HCT116 (cell line): ENCODE results near the gene ITPKA. TPM values are rescaled to one million over a fixed set of nuclear protein-coding genes. Genes with fewer than 3 reads are reported as not detected.

Experiments used
- ATAC-seq: fragments of 200-7000 bp; cut with Tn5 transposase; 2 replicates; pipeline ENCODE4 v1.9.1; 2020; ENCODE audit warnings: mild to moderate bottlenecking, moderate library complexity
- BruUV-seq: library from RNA; stranded (reverse); fragments of 400-500 nt; replicated peaks from 2 replicates; lab custom pipeline; 2021; lab: Mats Ljungman, UMichigan
- CTCF ChIA-PET: fragments of 300-600 bp; sonication (Branson Sonifier 250); formaldehyde crosslinking; loops from one replicate; lab custom pipeline; 2021; ENCODE audit warnings: antibody characterized with exemption; lab: Charles Lee
- POLR2A ChIA-PET: fragments of 300-600, 350-600 bp; sonication (Branson Sonifier 250); formaldehyde crosslinking; loops from one replicate; lab custom pipeline; 2021; ENCODE audit warnings: antibody characterized with exemption; lab: Charles Lee
- RAD21 ChIA-PET, 2 experiments: fragments of 300-600 bp; sonication (Branson Sonifier 250); formaldehyde crosslinking; loops; one replicate each; lab custom pipeline; 2023; ENCODE audit warnings: low total read pairs in 2 of 2; ENCODE audit not compliant: uncharacterized antibody in 2 of 2, unreplicated experiment in 2 of 2, low non-redundant PET in 1 of 2; lab: Charles Lee
- DNase-seq: peaks from one replicate; pipeline ENCODE4 v3.0.0-alpha.2; 2010; ENCODE audit warnings: low read depth, low spot score
- H2AFZ ChIP-seq: fragments of 200-600 bp; shearing (Covaris generic), sonication (generic); 2 replicates; pipeline ENCODE4 v1.6.1; 2017; ENCODE audit warnings: low read depth, mixed run types, mixed read lengths, antibody characterized with exemption, low read length; ENCODE audit not compliant: poor library complexity, severe bottlenecking
- H3K27ac ChIP-seq: 2 replicates; pipeline ENCODE4 v1.5.1; 2012; ENCODE audit warnings: low read depth, low read length
- H3K27me3 ChIP-seq: fragments of 200-600 bp; sonication (generic); 2 replicates; pipeline ENCODE4 v1.6.1; 2016; ENCODE audit warnings: mixed run types, low read length, mixed read lengths; ENCODE audit not compliant: insufficient read depth
- H3K36me3 ChIP-seq, 2 experiments: fragments of 200-500 bp in 1 of 2; fragments of 200-600 bp in 1 of 2; sonication (Bioruptor generic) in 1 of 2; sonication (generic) in 1 of 2; 2 replicates each; pipeline versions ENCODE4 v1.5.1 to v1.6.1; 2014 to 2016; ENCODE audit warnings: low read length in 2 of 2, inconsistent platforms in 1 of 2, mixed read lengths in 1 of 2, mixed run types in 1 of 2; ENCODE audit not compliant: insufficient read depth in 2 of 2, control insufficient read depth in 1 of 2
- H3K4me1 ChIP-seq, 2 experiments: fragments of 200-600 bp in 1 of 2; sonication (generic) in 1 of 2; 2 replicates each; pipeline versions ENCODE4 v1.5.1 to v1.6.1; 2012 to 2017; ENCODE audit warnings: low read length in 2 of 2, inconsistent platforms in 1 of 2, mild to moderate bottlenecking in 1 of 2, mixed read lengths in 1 of 2, mixed run types in 1 of 2, moderate library complexity in 1 of 2; ENCODE audit not compliant: insufficient read depth in 2 of 2, control insufficient read depth in 1 of 2
- H3K4me2 ChIP-seq: fragments of 200-600 bp; sonication (generic); 2 replicates; pipeline ENCODE4 v1.6.1; 2017; ENCODE audit warnings: mixed run types, low read length, mixed read lengths
- H3K4me3 ChIP-seq, 2 experiments: fragments of 200-600 bp in 1 of 2; sonication (generic) in 1 of 2; replicated peaks in 1 of 2; 2 replicates each; pipeline ENCODE4 v1.5.1; 2011 to 2016; ENCODE audit warnings: low read length in 2 of 2, control low read depth in 1 of 2, low read depth in 1 of 2, mild to moderate bottlenecking in 1 of 2, mixed read lengths in 1 of 2, mixed run types in 1 of 2
- H3K79me2 ChIP-seq: fragments of 200-600 bp; sonication (generic); 2 replicates; pipeline ENCODE4 v1.6.1; 2017; ENCODE audit warnings: mild to moderate bottlenecking, mixed run types, low read length, moderate library complexity, mixed read lengths; ENCODE audit not compliant: insufficient read depth
- H3K9ac ChIP-seq: fragments of 200-600 bp; sonication (generic); 2 replicates; pipeline ENCODE4 v1.6.1; 2016; ENCODE audit warnings: low read length, mixed read lengths
- H3K9me2 ChIP-seq: fragments of 200-600 bp; sonication (generic), shearing (Covaris generic); 2 replicates; pipeline ENCODE4 v1.6.1; 2017; ENCODE audit warnings: mixed run types, mild to moderate bottlenecking, moderate library complexity; ENCODE audit not compliant: insufficient read depth
- H3K9me3 ChIP-seq, 2 experiments: fragments of 200-500 bp in 1 of 2; fragments of 200-600 bp in 1 of 2; sonication (Bioruptor generic) in 1 of 2; sonication (generic) in 1 of 2; 2 replicates each; pipeline ENCODE4 v1.6.1; 2014 to 2017; ENCODE audit warnings: low read length in 2 of 2, mixed read lengths in 2 of 2, inconsistent platforms in 1 of 2, low read depth in 1 of 2, mild to moderate bottlenecking in 1 of 2, mixed run types in 1 of 2, moderate library complexity in 1 of 2; ENCODE audit not compliant: control insufficient read depth in 1 of 2, insufficient read depth in 1 of 2
- H4K20me1 ChIP-seq: fragments of 200-600 bp; sonication (generic), shearing (Covaris generic); 2 replicates; pipeline ENCODE4 v1.6.1; 2017; ENCODE audit warnings: mixed run types, mild to moderate bottlenecking, moderate library complexity; ENCODE audit not compliant: insufficient read depth
- JUND ChIP-seq: IDR thresholded peaks from 2 replicates; pipeline ENCODE4 v1.6.1; 2012
- MAX ChIP-seq: IDR thresholded peaks from 2 replicates; pipeline ENCODE4 v1.6.1; 2012
- POLR2A ChIP-seq: IDR thresholded peaks from 2 replicates; pipeline ENCODE4 v1.7.0; 2011; ENCODE audit warnings: borderline replicate concordance; ENCODE audit not compliant: insufficient read depth, insufficient read length; ENCODE audit errors: extremely low read depth
- RAD21 ChIP-seq: IDR thresholded peaks from 2 replicates; pipeline ENCODE4 v1.6.1; 2012; ENCODE audit warnings: low read depth, mild to moderate bottlenecking
- REST ChIP-seq: IDR thresholded peaks from 2 replicates; pipeline ENCODE4 v1.6.1; 2012; ENCODE audit warnings: low read depth
- intact Hi-C: fragments of 100-400 bp; cut with micrococcal nuclease; formaldehyde crosslinking; loops from 2 replicates; pipeline ENCODE4 v1.10.0; 2022
- total RNA-seq: library from RNA; stranded (reverse); gene quantifications from one replicate; pipeline ENCODE4 v1.2.1, GENCODE V29; 2021; ENCODE audit not compliant: unreplicated experiment

ITPKA gene
- total RNA-seq, 1 experiment from 2014 or later = 10.8 TPM

- Histone ChIP-seq H3K9ac (peak overlapping the region; percentile 38; the same call in 1 of the 2 replicates), H3K9me2 (no peaks in the 10 kb centered on the region)
- CTCF ChIA-PET = no interaction called here
- TF ChIP-seq REST (no peak), RAD21 (no peak), POLR2A (no peak), JUND (no peak), MAX (peak; percentile 80)
- TF ChIP-seq, all 23 proteins: peak for 1
- BruUV-seq = no TSS peak
- H3K4me2 ChIP-seq = peak overlapping the region; percentile 91
- no peaks in the 10 kb centered on the region for H4K20me1 ChIP-seq
- ATAC-seq (peak; percentile 29), DNase-seq (no peak)
- H2AFZ ChIP-seq = no peak overlapping the region
- H3K27ac ChIP-seq = no peak overlapping the region; the same call in 1 of the 2 replicates
- POLR2A ChIA-PET = no interaction called here
- H3K9me3 ChIP-seq = no peaks in the 10 kb centered on the region
- no peaks in the 10 kb centered on the region for H3K79me2 ChIP-seq
- intact Hi-C loops = no loop called here
- no peaks in the 10 kb centered on the region for H3K36me3 ChIP-seq
- H3K4me1 ChIP-seq = peaks cover 37 to 52% of the 10 kb centered on the region in 2 experiments
- H3K4me3 ChIP-seq = peak overlapping the region; percentile 38 to 63
- RAD21 ChIA-PET = interaction anchor here in 1 of 2 experiments (0.6 kb wide), 1 partner anchor 564 kb away, joined by 3 read pairs; no protein-coding TSS in a partner anchor
- no peaks in the 10 kb centered on the region for H3K27me3 ChIP-seq
These were observed 682 bp downstream of the ITPKA start for GRCh38 chr15:41494190-41494921.
